GM10248 (cell line): ENCODE measurements around the gene KLRD1.

Source experiments
- CTCF ChIA-PET: fragments of 300-600 bp; sonication (Branson Sonifier 250); formaldehyde crosslinking; extraction: SDS; loops from one replicate; lab custom pipeline; 2021; ENCODE audit warnings: antibody characterized with exemption; lab: Yijun Ruan, JAX
- POLR2A ChIA-PET: fragments of 350-650 bp; sonication (Branson Sonifier 250); formaldehyde crosslinking; extraction: SDS; loops from one replicate; lab custom pipeline; 2020; ENCODE audit warnings: antibody characterized with exemption; lab: Yijun Ruan, JAX
- DNase-seq: peaks from one replicate; pipeline ENCODE4 v3.0.0; 2012; ENCODE audit errors: extremely low spot score
- TF ChIP-seq, protein P1 (sequence below): IDR thresholded peaks from 2 replicates; pipeline ENCODE4 v1.5.1; 2012; ENCODE audit warnings: mild to moderate bottlenecking, low read depth; ENCODE audit errors: extremely low read depth, missing control alignments, control extremely low read depth

KLRD1 gene

GRCh38 chr12:10279937-10280336 is 27.7 kb upstream of the KLRD1 start:
- TF ChIP-seq, protein P1, sequence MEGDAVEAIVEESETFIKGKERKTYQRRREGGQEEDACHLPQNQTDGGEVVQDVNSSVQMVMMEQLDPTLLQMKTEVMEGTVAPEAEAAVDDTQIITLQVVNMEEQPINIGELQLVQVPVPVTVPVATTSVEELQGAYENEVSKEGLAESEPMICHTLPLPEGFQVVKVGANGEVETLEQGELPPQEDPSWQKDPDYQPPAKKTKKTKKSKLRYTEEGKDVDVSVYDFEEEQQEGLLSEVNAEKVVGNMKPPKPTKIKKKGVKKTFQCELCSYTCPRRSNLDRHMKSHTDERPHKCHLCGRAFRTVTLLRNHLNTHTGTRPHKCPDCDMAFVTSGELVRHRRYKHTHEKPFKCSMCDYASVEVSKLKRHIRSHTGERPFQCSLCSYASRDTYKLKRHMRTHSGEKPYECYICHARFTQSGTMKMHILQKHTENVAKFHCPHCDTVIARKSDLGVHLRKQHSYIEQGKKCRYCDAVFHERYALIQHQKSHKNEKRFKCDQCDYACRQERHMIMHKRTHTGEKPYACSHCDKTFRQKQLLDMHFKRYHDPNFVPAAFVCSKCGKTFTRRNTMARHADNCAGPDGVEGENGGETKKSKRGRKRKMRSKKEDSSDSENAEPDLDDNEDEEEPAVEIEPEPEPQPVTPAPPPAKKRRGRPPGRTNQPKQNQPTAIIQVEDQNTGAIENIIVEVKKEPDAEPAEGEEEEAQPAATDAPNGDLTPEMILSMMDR: no peak
- CTCF ChIA-PET: no interaction called here
- POLR2A ChIA-PET: no interaction called here
- no peak for DNase-seq

DNA sequence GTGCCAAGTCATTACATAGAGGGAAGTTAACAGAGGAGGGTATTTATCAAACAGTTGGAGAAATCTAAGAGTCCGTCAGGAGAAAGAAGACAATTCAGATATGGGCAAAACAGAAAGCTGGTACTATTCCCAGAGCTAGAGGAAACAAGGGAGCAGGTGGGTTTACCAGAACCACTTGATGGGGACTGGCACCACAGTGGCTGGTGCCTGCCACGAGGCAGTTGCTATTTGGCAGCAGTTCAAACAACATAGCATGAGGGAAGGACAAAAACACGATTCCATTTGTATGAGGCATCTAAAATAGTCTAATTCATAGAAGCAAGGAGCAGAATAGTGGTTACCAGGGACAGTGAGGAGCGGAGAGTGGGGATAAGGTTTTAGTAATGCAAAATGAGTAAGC is 24.6 kb upstream of the KLRD1 start:
- CTCF ChIA-PET: interaction anchor here (1.0 kb wide), 1 partner anchor 38 kb away, joined by 3 read pairs; no protein-coding TSS in a partner anchor
- POLR2A ChIA-PET: no interaction called here

GRCh38 chr12:10285919-10286318 is 21.8 kb upstream of the KLRD1 start:
- ChIA-PET CTCF (no interaction called here), POLR2A (no interaction called here)
- TF ChIP-seq, protein P1: no peak
- DNase-seq: no peak

More for the DNA sequence above, 24.6 kb upstream of the KLRD1 start:
- TF ChIP-seq, protein P1: no peak
- DNase-seq: no peak

DNA sequence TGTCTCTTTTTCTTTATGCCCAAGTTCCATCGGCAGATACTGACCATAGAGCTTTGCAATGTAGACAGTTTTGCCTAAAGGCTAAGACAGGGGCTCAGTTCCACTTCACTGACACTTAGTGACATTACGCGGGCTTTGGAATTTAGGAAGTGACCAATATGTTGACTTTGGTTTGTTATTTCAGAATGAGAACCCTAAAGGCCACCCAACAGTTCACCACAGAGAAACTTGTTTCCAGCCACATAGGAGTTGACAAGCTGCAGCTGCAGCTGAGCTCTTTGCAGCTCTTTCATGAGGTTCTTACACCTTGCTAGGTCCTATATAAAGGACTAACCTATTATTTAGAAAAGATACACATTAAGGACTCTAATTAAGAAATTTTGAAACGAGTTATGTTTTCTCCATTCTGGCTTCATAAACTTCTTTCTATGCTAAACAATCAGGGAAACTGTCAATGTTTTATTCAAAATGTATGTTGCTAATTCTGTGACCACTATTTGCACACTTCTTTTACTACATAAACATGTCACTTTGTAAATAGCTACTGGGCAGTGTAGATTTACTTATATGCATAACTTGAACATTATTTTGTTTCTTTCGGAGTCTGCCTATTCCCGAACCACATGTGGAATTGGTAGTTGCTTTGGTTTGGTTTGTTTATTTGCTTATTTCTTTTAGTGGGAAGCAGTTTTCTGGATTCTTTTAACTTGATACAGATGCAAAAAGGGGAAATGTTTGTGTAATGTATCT is 18.5 kb upstream of the KLRD1 start:
- DNase-seq: peak; percentile 22
- ChIA-PET POLR2A (no interaction called here), CTCF (no interaction called here)
- TF ChIP-seq, protein P1: no peak

- POLR2A ChIA-PET: no interaction called here
- CTCF ChIA-PET: no interaction called here
- TF ChIP-seq, protein P1: no peak
- no peak for DNase-seq
Measured at GRCh38 chr12:10291030-10291429, 16.6 kb upstream of the KLRD1 start.

DNA sequence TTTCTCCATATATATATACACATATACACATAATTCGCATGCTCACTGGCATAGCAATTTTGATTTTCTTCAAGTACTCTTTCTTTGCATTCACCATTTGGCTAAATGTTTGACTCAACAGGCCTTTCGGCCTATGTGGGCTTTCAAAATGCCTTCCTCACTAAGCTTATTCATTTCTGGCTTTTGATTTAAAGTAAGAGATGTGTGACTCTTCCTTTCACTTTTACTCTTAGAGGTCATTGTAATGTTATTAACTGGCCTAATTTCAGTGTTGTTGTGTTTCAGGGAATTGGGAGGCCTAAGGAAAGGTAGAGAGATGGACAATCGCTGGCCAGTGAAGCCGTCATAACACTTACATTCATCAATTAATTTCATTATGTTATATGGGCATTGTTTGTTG is 14.5 kb upstream of the KLRD1 start:
- TF ChIP-seq, protein P1: no peak
- DNase-seq: no peak
- ChIA-PET POLR2A (interaction anchor here (0.6 kb wide), 1 partner anchor 643 kb away, joined by 9 read pairs; no protein-coding TSS in a partner anchor), CTCF (interaction anchor here (1.2 to 1.8 kb wide), 2 partner anchors 12 to 57 kb away, joined by 3 to 4 read pairs; no protein-coding TSS in a partner anchor)
